Activated CD4-positive, alpha-beta T cell treated with anti-CD3 and anti-CD28 coated beads for 48 hours (primary cell): ENCODE data around the gene KIAA1328.

Experiments used
- DNase-seq: peaks from one replicate; pipeline ENCODE4 v3.0.0-alpha.2; 2020

KIAA1328 gene

GRCh38 chr18:37230768-37231167, 401.8 kb downstream of the KIAA1328 start:
- no peak for DNase-seq

GRCh38 chr18:37231251-37231650, 402.3 kb downstream of the KIAA1328 start:
- DNase-seq, result no peak

DNA sequence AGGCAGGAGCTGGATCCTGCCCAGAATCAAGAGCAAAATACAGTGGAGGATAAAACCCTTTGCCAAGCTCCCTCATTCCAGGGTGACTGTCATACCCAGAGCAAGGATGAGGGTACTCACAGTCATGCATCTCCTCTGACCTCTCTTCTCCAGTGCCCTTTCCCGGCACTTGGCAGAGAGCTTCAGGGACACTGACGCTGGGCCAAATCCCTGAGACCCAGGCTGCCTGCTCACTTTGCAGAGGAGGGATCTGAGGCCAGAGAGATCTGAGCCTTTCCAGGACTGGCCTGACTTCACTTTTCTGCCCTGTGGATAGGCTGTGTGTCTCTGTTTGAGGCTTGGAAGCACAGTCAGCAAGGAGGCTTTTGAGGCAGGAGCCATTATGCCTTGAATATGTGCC, 406.7 kb downstream of the KIAA1328 start:
- no peak for DNase-seq

DNA sequence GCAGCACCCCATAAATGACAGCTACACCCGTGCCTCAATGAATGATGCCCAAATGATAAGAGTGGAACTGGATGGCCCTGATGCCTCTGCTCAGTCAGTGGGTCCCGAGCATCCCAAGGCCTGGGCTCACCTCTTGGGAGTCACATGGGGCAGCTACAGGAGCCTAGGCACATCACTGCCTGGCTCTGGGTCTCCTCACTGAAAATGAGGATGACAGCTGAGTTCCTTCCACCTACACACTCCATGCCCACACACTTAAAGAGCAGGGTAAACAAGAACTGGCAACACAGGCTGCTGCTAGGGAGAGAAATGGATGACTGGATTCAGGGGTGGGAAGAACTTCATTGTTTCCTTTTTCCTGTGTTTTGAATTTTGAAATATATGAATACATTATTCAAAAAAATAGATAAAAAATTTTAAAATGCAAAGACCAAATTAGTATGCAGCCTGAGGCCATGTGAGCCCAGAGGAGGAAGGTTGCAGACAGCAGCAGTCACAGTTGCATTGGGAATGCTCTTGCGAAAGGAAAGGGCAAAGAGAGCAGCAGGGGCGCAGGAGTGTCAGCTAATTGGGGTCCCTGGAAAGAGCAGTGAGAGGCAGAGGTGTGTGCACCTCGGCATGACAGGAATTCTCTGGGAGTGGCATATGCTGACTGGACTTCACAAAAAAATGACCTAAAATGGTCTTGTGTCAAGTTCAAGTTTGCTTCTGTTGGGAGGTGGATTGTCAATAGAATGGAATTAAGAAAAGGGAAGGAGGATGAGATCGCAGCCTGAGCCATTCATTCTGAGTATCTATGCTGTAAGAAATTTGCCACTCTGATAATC, 409.6 kb downstream of the KIAA1328 start:
- DNase-seq, result no peak

GRCh38 chr18:37242091-37242490, 413.2 kb downstream of the KIAA1328 start:
- DNase-seq, result no peak

DNA sequence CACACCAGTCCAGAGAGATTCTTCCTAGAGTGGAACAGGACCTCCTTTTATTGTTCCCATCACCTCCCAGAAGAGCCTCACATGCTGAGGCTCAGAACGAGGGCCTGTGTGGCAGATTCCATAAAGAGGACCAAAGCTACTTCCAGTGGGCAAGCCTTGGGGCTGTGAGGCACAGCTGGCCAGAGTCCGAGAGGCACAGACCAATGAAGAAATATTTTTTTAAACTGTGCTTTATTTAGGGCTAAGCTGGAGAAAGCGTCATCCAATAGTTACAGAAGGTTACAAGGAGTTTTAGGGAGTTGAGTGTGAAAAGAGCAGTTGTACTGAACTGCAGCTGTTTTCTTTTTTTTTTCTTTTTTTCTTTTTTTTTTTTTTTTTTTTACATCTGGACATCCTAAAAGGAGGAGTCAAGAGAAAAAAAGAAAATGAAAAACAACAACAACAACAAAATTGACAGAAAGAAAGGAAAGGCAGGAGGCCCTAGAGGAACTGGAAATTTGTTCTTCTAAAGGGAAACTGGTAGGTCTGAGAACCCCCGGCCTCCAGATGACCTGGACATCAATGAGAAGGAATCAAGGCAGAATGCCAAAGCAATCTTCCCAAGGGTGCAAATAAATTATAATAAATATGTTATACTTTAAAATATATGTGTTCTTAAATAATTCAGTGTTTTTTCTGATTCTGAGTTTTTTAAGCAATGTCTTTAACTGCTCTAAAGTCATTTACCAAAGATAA, 414.1 kb downstream of the KIAA1328 start:
- no peak for DNase-seq

GRCh38 chr18:37243741-37244140, 414.8 kb downstream of the KIAA1328 start:
- no peak for DNase-seq

- no peak for DNase-seq
Observed at GRCh38 chr18:37244618-37245017, 415.7 kb downstream of the KIAA1328 start.

DNA sequence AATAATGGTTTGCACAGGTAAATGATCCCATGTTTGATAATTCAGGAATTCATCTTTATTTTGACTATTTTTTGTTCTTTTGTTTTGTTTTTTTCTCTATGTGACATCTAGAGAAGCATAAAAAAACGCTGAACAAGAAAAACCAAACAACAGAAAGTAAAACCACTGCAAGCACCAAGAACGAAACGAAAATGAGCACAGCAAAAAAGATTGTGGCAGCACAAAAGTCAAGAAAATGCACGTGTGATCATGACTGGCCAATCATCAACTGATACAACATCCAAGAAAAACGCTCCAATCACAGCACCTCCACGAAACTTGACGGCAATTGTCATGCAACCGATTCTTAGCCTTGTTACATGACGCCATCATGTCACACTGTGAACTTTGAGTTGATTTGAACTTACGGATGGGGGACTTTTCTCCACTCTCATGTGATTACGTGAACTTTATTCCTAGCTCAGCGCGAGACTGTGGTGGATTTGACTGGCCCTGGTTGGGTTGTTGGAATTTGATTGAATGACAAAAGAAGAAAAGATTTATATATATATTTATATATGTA, 417.9 kb downstream of the KIAA1328 start:
- DNase-seq, result no peak

DNA sequence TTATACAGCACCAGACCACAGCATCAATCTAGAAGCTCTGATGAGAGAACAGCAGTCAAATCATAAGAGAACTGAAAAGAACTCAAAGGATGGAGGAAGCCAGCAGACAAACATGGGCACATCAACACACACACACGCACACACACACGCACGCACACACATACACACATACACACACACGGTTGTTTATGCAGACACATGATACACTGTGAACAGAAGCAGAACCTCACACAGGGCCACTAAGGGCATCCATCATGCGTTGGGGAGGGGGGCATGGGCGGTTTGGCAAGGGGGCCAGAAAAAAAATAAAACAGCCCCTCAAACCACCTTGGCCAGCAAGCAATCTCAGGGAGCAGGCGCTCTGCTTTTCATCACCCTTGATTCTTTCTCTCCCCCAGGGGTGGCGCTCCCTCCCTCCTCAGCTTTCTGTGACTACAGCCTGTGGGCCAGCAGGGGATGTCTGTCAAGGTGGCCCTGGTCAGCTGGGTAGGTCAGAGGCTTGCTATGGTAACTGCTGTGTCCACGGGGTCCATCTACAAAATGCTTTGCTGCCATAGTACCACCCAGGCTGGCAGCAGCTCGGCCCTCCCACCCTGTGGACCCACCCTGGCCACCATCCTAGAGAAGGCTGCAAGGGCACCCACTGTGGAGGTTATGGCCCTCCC, 418.7 kb downstream of the KIAA1328 start:
- DNase-seq, result no peak

- no peak for DNase-seq
Observed at GRCh38 chr18:37248281-37248680, 419.4 kb downstream of the KIAA1328 start.

GRCh38 chr18:37249171-37249886, 420.4 kb downstream of the KIAA1328 start:
- no peak for DNase-seq

DNA sequence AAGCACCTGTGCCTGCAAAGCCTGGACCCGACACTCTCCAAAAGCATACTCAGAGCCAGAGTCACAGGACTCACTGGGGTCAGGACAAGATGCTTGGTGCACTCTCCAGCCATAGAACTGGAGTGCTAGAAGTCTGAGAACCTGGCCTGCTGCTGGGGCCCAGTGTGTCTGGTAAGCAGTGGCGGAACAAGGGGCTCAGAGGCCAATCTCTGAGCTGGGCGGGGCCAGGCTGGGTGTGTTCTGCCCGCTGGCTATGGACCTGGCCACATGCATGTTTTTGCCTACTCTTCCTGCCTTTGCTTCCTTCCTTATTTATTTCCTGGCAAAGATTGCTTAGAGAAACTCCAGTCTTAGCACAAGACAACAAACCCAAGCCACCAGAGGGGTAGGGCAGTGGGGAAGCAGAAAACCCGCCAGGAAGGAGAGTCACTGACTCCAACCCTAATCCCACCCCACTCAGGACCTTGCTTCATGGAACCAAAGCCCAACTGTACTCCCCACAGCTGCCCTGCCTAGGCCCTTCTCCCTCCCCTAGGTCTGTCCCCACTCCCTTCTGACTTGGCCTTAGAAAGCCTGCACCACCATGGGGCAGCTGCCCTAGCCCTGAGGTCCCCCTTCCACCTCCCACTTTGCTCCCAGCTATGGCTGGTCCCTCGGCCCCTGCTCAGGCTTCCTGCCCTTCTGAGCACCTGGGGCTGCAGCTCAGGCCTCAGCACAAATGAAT, 421.1 kb downstream of the KIAA1328 start:
- DNase-seq, result no peak

GRCh38 chr18:37251679-37252078, 422.8 kb downstream of the KIAA1328 start:
- DNase-seq, result no peak

GRCh38 chr18:37252342-37252741, 423.4 kb downstream of the KIAA1328 start:
- no peak for DNase-seq

DNA sequence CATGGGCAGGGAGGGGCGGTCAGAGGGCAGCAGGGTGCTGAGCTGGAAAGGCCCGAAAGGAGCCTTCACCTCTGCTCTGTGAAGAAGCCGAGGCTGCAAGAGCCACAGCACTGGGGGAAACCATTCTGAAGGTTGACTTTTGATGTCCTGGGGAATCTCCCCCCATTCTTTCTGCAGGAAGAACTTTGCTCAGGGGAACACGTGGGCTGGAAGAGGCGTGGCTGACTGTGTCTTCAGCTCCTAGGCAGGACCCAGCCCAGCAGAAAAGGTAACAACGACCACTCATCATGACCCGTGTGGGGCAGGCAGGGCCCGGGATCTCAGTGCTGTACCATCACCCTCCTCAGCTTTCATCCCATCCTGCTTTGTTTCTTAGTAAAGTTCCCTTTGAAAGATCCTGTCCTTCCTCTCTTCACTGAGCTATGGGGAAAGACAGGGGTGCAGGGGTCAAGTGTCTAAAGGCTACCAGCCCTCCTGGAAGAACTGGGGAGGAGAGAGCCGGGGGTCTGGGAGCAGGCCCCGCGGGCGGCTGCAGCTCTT, 424.0 kb downstream of the KIAA1328 start:
- no peak for DNase-seq

DNA sequence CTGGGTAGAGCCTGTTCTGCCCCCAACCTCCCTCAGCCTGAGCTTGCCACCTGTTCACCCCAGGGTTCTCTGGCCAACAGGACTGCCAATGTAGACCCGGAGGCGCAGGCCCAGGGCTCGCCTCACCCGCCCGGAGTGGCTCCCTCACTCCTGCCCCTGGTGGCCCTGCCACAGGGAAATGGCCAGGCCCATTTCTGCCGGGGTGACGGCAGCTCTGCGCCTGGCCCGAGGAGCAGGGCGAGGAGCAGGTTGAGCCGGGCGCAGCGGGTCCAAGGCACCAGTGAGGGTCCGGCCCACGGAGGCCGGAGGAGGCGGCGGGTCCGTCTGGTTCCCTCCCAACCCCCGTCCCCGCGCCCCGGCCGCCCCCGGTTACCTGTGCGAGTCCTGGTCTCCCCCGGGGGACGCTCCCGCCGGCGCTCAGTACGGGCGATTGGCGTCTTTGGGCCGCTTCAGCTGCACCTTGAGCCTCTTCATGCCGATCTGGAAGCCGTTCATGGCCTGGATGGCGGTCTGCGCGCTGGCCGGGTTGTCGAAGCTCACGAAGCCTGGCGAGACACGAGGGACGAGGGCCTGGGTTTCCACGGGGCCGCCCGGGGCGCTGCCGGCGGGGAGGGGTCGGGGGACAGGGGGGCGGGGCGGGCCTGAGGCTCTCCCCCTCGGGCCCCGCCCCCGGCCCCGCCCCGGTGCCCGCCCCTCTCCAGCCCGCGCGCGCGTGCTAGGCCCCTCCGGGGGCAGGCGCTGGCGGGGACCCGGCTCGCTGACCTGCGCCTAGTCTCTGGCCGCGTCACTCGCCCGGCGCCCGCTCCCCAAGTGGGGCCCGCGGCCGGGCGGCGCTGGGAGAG, 424.7 kb downstream of the KIAA1328 start:
- no peak for DNase-seq

DNA sequence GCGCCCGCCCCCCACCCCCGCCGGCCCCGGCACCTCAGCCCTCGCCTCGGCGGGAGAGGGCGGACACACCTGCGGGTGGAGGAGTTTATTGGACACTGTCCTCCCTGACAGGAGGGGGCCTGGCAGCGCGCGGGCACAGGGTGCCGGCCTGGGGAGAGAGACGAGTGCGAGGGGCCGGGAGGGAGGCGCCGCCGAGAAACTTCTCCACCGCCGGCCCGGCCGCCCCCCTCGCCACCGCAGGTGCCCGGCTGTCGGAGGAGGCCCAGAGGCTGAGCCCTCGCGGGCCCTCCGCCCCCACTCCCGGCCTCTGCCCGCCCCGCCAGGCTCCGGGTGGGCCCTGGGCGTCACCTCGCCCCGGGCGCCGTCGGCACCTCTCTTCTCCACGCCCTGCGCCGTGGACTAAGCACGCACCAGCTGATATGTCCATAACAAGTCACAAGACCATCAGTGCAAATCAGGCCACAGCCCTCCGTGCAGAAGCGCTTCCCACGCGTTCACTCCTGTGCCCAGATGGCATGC, 425.4 kb downstream of the KIAA1328 start:
- DNase-seq, result no peak

- DNase-seq, result no peak
Observed at GRCh38 chr18:37254973-37255372, 426.0 kb downstream of the KIAA1328 start.

- no peak for DNase-seq
Observed at GRCh38 chr18:37258131-37258530, 429.2 kb downstream of the KIAA1328 start.

DNA sequence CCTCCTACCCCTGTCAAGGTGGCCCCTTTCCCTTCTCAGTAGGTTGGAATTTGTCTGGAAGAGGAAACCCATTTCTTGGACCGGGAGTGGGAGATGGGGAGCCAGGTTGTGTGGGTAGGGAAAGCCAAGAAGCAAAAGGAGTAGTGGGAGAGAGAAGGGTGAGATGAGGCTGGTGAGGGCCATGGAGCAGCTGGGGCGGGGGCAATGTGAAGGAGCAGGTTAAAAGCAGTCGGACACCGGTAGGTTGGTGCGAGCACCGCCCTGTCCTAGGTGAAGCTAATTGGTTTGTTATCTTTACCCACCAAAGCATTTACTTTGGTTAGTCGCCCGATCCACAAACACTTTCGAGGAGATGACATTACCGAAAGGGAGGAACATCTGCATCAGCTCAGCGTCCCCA, 429.9 kb downstream of the KIAA1328 start:
- no peak for DNase-seq
